ENCODE data around the gene FIG4. TPM values are rescaled to one million over a fixed set of nuclear protein-coding genes. Genes with fewer than 3 reads are reported as not detected.
"Not testable (repeated sequence)": the region's sequence is repeated elsewhere in the genome, so short reads cannot be mapped to it uniquely, and the experiment has no call there.

Gene FIG4
- total RNA-seq, 4 donors from 2014 or later: 4.1 to 35.5 (median 17.4) TPM

DNA sequence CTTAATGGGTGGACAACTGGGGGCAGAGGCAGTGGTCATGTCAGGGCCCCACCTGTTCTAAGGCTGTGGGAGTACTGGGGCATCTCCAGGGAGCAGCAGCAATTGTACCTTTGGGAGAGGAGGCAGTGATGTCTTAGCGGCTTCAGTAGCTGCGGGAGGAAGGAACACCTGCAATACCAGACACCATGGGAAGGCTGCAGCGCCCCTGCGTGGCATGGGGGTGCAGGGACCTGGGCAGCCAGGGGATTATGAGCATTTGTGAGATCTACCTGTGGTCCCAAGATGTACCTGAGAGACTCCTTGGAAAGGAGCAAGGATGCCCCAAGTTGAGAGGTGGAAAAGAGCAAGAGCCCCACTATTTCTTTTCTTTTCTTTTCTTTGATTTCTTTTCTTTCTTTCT, 174.9 kb downstream of the FIG4 start:
- no peaks in the 10 kb centered on the region for H3K9me3 ChIP-seq
- no peak overlapping the region for H3K27ac ChIP-seq
- no peaks in the 10 kb centered on the region for H3K27me3 ChIP-seq
- no peak for DNase-seq
- no peaks in the 10 kb centered on the region for H3K36me3 ChIP-seq
- intact Hi-C loops (cut with DNase I; ENCODE audit: low total_unique reads): no loop called here
- TF ChIP-seq POLR2A (IDR thresholded peaks at IDR 0.05): no peak
- TF ChIP-seq, protein P1, sequence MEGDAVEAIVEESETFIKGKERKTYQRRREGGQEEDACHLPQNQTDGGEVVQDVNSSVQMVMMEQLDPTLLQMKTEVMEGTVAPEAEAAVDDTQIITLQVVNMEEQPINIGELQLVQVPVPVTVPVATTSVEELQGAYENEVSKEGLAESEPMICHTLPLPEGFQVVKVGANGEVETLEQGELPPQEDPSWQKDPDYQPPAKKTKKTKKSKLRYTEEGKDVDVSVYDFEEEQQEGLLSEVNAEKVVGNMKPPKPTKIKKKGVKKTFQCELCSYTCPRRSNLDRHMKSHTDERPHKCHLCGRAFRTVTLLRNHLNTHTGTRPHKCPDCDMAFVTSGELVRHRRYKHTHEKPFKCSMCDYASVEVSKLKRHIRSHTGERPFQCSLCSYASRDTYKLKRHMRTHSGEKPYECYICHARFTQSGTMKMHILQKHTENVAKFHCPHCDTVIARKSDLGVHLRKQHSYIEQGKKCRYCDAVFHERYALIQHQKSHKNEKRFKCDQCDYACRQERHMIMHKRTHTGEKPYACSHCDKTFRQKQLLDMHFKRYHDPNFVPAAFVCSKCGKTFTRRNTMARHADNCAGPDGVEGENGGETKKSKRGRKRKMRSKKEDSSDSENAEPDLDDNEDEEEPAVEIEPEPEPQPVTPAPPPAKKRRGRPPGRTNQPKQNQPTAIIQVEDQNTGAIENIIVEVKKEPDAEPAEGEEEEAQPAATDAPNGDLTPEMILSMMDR (IDR thresholded peaks at IDR 0.05): no peak
- no peak overlapping the region for H3K4me3 ChIP-seq
- H3K4me1 ChIP-seq: no peaks in the 10 kb centered on the region

DNA sequence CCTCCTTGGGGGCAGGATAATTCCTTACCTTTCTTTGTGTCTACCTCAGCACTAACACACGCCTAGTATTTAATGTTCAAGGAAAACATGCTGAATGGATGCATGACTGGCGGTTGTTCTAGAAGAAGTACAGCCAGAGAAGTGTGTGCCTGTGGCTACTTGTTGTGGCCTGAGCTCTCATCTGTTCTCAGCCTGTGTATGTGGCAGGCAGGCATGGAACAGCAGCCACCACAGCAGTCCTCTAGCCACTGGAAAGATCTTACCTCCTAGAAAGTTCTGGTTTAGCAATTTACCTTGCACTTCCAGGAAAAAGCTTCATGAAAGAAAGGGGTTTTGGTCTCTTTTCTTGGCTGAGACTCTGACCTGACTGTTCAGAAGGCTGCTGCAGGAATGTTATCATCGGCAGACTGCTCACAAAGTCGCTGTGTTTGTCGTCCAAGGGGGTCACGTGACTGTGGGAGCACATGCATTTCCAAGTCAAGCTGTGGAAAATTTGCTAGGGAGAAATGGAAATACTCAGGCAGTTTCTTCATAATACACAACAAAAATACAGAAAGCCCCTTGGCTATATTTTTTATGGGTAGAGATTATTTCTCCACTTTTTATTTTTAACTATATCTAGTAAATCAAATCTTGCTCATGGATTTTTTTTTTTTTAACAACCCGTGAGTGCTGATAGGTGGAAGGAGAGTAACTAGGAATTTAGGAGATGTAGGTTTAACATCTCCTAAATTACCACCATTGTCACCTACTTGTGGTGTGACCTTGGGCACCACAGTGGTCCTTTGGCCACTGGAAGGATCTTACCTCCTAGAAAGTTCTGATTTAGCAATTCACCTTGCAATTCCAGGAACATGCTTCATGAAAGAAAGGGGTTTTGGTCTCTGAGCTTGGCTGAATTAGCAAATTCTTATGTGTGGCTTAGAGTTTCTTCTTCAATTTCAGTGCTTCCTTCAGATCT, 176.2 kb downstream of the FIG4 start:
- peak overlapping the region; percentile 57 to 61 for H3K27ac ChIP-seq
- no peak for TF ChIP-seq POLR2A (IDR thresholded peaks at IDR 0.05)
- DNase-seq: peak; percentile 72 to 77
- H3K36me3 ChIP-seq: no peaks in the 10 kb centered on the region
- no peaks in the 10 kb centered on the region for H3K9me3 ChIP-seq
- no peak overlapping the region for H3K4me3 ChIP-seq
- H3K27me3 ChIP-seq: no peaks in the 10 kb centered on the region
- H3K4me1 ChIP-seq: no peaks in the 10 kb centered on the region
- intact Hi-C loops (cut with DNase I; ENCODE audit: low total_unique reads): no loop called here

DNA sequence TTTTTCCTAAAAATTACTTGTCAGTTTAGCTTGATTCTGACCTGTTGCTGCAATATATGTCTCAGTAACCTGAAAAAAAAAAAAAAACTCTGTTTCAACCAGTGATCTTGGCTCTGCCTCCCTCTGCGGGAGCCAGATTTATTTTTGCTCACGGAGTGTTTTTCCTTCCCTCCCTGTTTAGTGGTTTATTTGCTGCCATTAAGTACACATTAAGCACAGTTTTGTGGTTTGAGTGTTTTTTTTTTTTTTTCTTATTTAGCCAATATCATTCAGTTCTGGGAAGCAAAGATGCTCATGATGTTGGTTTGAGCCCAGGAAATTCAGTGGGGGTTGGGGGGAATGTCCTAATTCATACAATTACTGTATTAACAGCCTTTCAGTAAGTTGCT, 176.9 kb downstream of the FIG4 start:
- Histone ChIP-seq H3K27ac (peak overlapping the region; percentile 57 to 61), H3K27me3 (no peaks in the 10 kb centered on the region), H3K4me3 (no peak overlapping the region), H3K4me1 (no peaks in the 10 kb centered on the region), H3K36me3 (no peaks in the 10 kb centered on the region), H3K9me3 (no peaks in the 10 kb centered on the region)
- TF ChIP-seq, protein P1 (IDR thresholded peaks at IDR 0.05): no peak
- TF ChIP-seq POLR2A (IDR thresholded peaks at IDR 0.05): no peak
- peak; percentile 41 to 42 for DNase-seq
- intact Hi-C loops (cut with DNase I; ENCODE audit: low total_unique reads): no loop called here

DNA sequence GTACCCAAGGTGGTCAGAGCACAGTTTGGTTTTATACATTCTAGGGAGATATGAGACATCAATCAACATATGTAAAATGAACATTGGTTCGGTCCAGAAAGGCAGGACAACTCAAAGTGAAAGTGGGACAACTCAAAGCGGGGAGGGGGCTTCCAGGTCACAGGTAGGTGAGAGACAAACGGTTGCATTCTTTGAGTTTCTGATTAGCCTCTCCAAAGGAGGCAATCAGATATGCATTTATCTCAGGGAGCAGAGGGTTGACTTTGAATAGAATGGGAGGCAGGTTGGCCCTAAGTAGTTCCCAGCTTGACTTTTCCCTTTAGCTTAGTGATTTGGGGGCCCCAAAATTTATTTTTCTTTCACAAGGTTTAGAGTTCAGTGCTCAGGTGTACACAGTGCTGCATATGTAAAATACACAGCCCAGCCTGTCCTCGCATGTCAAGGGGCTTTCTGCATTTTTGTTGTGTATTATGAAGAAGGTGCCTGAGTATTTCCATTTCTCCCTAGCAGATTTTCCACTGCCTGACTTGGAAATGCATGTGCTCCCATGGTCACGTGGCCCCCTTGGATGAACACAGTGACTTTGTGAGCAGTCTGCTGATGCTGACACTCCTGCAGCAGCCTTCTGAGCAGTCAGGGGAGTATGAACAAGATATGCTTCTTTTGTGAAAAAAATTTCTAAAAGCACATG, 178.4 kb downstream of the FIG4 start:
- DNase-seq: peak; percentile 68 to 73
- intact Hi-C loops (cut with DNase I; ENCODE audit: low total_unique reads); H3K9me3 ChIP-seq: not testable (repeated sequence)

DNA sequence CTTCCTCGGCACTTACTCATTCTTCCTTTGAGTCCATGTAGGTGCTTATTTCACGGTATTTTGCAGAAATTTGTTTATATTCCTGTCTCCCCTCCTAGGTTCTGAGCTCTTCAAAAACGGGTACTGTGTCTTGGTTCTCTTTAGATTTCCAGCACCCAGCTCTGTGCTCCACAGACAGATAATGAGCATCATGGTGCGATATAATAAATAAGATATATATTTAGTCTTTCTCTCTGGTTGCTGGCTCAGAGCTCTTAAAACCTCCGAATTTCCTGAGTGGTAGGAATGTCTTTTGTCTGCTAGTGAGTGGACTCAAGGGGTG, 179.0 kb downstream of the FIG4 start:
- H3K4me3 ChIP-seq: no peak overlapping the region
- H3K9me3 ChIP-seq: no peaks in the 10 kb centered on the region
- DNase-seq: no peak
- intact Hi-C loops (cut with DNase I; ENCODE audit: low total_unique reads): no loop called here
- H3K27me3 ChIP-seq: no peaks in the 10 kb centered on the region
- no peaks in the 10 kb centered on the region for H3K4me1 ChIP-seq
- H3K36me3 ChIP-seq: no peaks in the 10 kb centered on the region
- H3K27ac ChIP-seq: peak overlapping the region in 1 of 2 donors; percentile 59
- TF ChIP-seq, protein P1 (IDR thresholded peaks at IDR 0.05): no peak

More for the DNA sequence above, 178.4 kb downstream of the FIG4 start:
- H3K4me3 ChIP-seq, H3K4me1 ChIP-seq, H3K36me3 ChIP-seq, H3K27me3 ChIP-seq: not testable (repeated sequence)
- H3K27ac ChIP-seq: peak overlapping the region in 1 of 2 donors; percentile 59

DNA sequence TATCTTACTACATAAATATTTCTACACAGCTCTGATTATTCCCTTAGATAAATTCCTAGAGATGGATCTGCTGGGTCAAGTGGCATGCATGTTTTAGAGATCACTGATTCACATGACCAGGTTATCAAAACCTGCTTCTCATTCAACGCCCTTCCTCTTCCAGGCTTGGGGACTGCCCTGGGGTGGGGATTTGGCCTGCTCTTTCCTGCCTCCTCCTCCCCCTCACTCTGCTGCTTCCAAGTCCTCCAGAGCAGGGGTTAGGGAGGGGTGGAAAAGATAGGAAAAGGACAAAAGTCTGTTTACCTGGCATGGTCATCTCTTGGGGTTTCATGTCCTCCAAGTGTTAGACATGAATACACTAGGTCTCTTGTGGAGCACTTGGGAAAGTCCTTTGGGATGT, 181.5 kb downstream of the FIG4 start:
- Histone ChIP-seq H3K9me3 (no peaks in the 10 kb centered on the region), H3K4me1 (no peaks in the 10 kb centered on the region), H3K27me3 (no peaks in the 10 kb centered on the region), H3K4me3 (no peak overlapping the region), H3K27ac (peak overlapping the region in 1 of 2 donors; percentile 27), H3K36me3 (no peaks in the 10 kb centered on the region)
- TF ChIP-seq, protein P1 (IDR thresholded peaks at IDR 0.05): no peak
- TF ChIP-seq POLR2A (IDR thresholded peaks at IDR 0.05): no peak
- intact Hi-C loops (cut with DNase I; ENCODE audit: low total_unique reads): no loop called here
- no peak for DNase-seq
